Measurements from ENCODE around the gene ABR.

ABR gene

DNA sequence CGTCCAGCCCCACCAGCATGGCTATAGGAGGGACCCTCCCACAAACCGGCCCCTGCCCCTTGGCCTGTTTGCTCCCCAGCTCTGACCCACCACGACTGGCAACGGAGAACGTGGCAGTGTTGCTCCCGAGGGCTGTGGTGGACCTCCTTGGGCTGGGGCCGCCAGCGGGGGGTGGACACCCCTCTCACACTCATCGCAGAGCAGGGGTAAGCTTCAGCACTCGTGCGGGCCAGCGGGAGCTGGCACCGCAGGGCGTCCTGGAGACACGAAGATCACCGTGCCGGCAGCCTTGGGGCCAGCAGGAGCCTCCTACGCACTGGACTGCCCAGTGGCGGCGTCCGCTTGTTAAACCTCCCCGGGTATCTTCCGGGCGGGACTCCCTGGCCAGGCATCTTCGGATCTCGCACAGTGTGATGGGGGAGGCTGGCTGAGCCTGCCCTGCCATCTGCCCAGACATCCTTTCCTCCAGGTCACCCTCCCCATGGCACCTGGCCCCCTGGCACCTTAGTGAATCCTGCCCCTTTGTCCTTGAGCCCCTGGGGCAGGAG, 53.5 kb downstream of the ABR start:
- peaks cover 15% of the 10 kb centered on the region for H3K79me1 ChIP-seq (replicated peaks; ENCODE audit: low read length, poor library complexity, severe bottlenecking)

DNA sequence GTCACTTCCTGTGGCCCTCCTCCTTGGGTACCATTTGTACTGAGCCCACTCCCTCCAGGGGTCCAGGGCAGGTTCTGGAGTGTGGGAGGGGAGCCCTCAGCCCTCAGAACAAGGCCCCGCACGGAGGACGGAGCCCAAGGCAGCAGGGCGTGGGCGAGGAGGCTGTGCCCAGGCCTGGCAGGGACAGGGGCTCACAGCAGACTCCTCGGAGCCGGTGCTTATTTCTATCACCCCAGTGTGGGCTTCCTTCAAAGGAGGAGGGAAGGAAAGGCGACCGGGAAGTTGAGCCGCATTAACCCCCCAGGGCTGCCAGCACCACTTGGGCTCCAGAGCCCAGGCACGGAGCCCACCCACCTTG, 54.0 kb downstream of the ABR start:
- H3K4me1 ChIP-seq (ENCODE audit: control insufficient read depth, insufficient read depth, low read depth, low read length): peaks cover 42% of the 10 kb centered on the region

More for the DNA sequence above, 53.5 kb downstream of the ABR start:
- 92% methylated on average over 26 of the region's 26 CpGs for WGBS
- DNase-seq: no peak
- Histone ChIP-seq H2BK5ac (ENCODE audit: low read depth, low read length, poor library complexity, severe bottlenecking) (no peak overlapping the region), H3K14ac (ENCODE audit: low read length in 2 of 2) (no peak overlapping the region), H3K18ac (ENCODE audit: low read depth in 1 of 2, low read length in 2 of 2) (no peak overlapping the region), H2BK15ac (ENCODE audit: low read depth, poor library complexity, severe bottlenecking) (no peak overlapping the region), H3K4me3 (ENCODE audit: insufficient read depth in 1 of 2, low read depth in 1 of 2, low read length in 2 of 2) (no peak overlapping the region), H3K27ac (ENCODE audit: low read length, poor library complexity, severe bottlenecking) (no peak overlapping the region), H3K4me2 (ENCODE audit: low read length, poor library complexity, severe bottlenecking) (no peak overlapping the region), H2BK12ac (ENCODE audit: low read length in 2 of 2) (no peak overlapping the region), H3K36me3 (ENCODE audit: control insufficient read depth in 1 of 2, insufficient read depth in 2 of 2, low read depth in 1 of 2, low read length in 2 of 2) (peaks cover 19 to 37% of the 10 kb centered on the region in 2 experiments), H3K4ac (ENCODE audit: low read depth in 1 of 2, low read length in 2 of 2) (no peak overlapping the region), H3K23ac (ENCODE audit: low read length in 2 of 2) (no peak overlapping the region), H2AFZ (ENCODE audit: low read depth, low read length) (no peak overlapping the region), H3K9me3 (ENCODE audit: control insufficient read depth, low read length) (no peaks in the 10 kb centered on the region), H4K8ac (ENCODE audit: low read length) (no peak overlapping the region), H4K91ac (ENCODE audit: low read length) (no peak overlapping the region), H2BK120ac (ENCODE audit: low read depth, low read length) (no peak overlapping the region), H2AK5ac (ENCODE audit: low read length, severe bottlenecking) (no peak overlapping the region), H3K9ac (ENCODE audit: low read length) (no peak overlapping the region), H3K4me1 (ENCODE audit: control insufficient read depth, insufficient read depth, low read depth, low read length) (peaks cover 37% of the 10 kb centered on the region), H3K27me3 (ENCODE audit: control insufficient read depth in 1 of 2, insufficient read depth in 1 of 2, low read length in 2 of 2) (no peaks in the 10 kb centered on the region)

DNA sequence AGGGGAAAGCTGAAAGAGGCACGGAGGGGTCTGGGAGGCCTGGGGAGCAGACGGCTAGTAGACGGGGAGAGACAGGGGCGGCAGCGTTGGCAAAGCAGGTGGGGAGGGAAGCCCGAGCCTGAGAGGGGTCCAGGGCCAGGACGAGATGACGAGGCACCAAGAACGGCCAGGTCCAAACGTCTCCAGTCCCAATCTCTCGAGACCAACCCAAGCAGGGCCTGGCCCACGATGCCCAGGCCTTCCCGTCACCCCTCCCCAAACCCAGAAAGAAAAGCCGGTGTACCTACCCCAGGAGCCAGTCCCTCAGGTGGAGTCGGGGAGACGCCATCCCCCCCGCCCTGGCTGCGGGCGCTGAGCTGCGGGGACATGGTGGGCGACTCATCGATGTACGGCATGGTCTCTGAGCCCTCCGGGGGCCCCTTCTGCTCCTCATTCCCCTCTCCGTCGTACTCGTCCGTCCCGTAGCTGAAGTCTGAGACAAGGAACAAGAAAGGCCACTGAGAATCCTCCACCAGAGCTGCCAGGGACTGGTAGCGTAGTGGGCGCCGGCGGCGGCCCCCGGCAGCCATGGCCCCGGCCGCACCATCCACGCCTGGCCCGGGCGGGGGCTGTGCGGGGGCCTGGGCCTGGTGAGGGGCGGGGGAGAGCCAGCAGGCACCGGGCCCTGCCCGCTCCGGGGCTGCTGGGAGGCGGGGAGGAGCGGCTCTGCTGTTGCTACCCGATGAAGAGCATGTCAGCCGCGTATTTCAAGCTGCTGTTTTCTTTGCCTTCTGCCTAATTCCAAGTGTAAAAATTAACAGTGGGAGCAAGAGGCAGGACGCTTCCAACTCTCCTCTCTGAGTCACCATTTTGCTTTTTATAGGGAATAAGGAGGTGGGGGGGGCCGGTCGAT, 54.6 kb downstream of the ABR start:
- no peak overlapping the region for H3K14ac ChIP-seq (ENCODE audit: low read length in 2 of 2)
- H2BK12ac ChIP-seq (ENCODE audit: low read length in 2 of 2): no peak overlapping the region
- no peak overlapping the region for H4K91ac ChIP-seq (ENCODE audit: low read length)
- H2BK15ac ChIP-seq (ENCODE audit: low read depth, poor library complexity, severe bottlenecking): no peak overlapping the region
- peaks cover 30 to 48% of the 10 kb centered on the region in 2 experiments for H3K36me3 ChIP-seq (ENCODE audit: control insufficient read depth in 1 of 2, insufficient read depth in 2 of 2, low read depth in 1 of 2, low read length in 2 of 2)
- H3K18ac ChIP-seq (ENCODE audit: low read depth in 1 of 2, low read length in 2 of 2): no peak overlapping the region
- H3K9me3 ChIP-seq (ENCODE audit: control insufficient read depth, low read length): no peaks in the 10 kb centered on the region
- no peak overlapping the region for H3K27ac ChIP-seq (ENCODE audit: low read length, poor library complexity, severe bottlenecking)
- WGBS: 94% methylated on average over 45 of the region's 53 CpGs
- H4K8ac ChIP-seq (ENCODE audit: low read length): no peak overlapping the region
- H3K4me2 ChIP-seq (ENCODE audit: low read length, poor library complexity, severe bottlenecking): no peak overlapping the region
- H2AFZ ChIP-seq (ENCODE audit: low read depth, low read length): no peak overlapping the region
- no peak overlapping the region for H3K9ac ChIP-seq (ENCODE audit: low read length)
- H3K4me3 ChIP-seq (ENCODE audit: insufficient read depth in 1 of 2, low read depth in 1 of 2, low read length in 2 of 2): no peak overlapping the region
- H3K4ac ChIP-seq (ENCODE audit: low read depth in 1 of 2, low read length in 2 of 2): no peak overlapping the region
- no peaks in the 10 kb centered on the region for H3K27me3 ChIP-seq (ENCODE audit: control insufficient read depth in 1 of 2, insufficient read depth in 1 of 2, low read length in 2 of 2)
- H3K79me1 ChIP-seq (replicated peaks; ENCODE audit: low read length, poor library complexity, severe bottlenecking): peaks cover 21% of the 10 kb centered on the region
- peaks cover 42% of the 10 kb centered on the region for H3K4me1 ChIP-seq (ENCODE audit: control insufficient read depth, insufficient read depth, low read depth, low read length)
- peak overlapping the region; percentile 10 for H2AK5ac ChIP-seq (ENCODE audit: low read length, severe bottlenecking)
- no peak overlapping the region for H2BK5ac ChIP-seq (ENCODE audit: low read depth, low read length, poor library complexity, severe bottlenecking)
- DNase-seq: no peak
- H3K23ac ChIP-seq (ENCODE audit: low read length in 2 of 2): no peak overlapping the region
- no peak overlapping the region for H2BK120ac ChIP-seq (ENCODE audit: low read depth, low read length)

More for the DNA sequence above, 54.0 kb downstream of the ABR start:
- no peak overlapping the region for H3K27ac ChIP-seq (ENCODE audit: low read length, poor library complexity, severe bottlenecking)
- no peaks in the 10 kb centered on the region for H3K9me3 ChIP-seq (ENCODE audit: control insufficient read depth, low read length)
- H3K18ac ChIP-seq (ENCODE audit: low read depth in 1 of 2, low read length in 2 of 2): no peak overlapping the region
- no peaks in the 10 kb centered on the region for H3K27me3 ChIP-seq (ENCODE audit: control insufficient read depth in 1 of 2, insufficient read depth in 1 of 2, low read length in 2 of 2)
- H3K14ac ChIP-seq (ENCODE audit: low read length in 2 of 2): peak overlapping the region in 1 of 2 experiments; percentile 23
- no peak overlapping the region for H3K23ac ChIP-seq (ENCODE audit: low read length in 2 of 2)
- H4K91ac ChIP-seq (ENCODE audit: low read length): no peak overlapping the region
- H3K9ac ChIP-seq (ENCODE audit: low read length): no peak overlapping the region
- 87% methylated on average over 11 of the region's 11 CpGs for WGBS
- H2BK12ac ChIP-seq (ENCODE audit: low read length in 2 of 2): peak overlapping the region in 1 of 2 experiments; percentile 43
- no peak overlapping the region for H3K4ac ChIP-seq (ENCODE audit: low read depth in 1 of 2, low read length in 2 of 2)
- H2AK5ac ChIP-seq (ENCODE audit: low read length, severe bottlenecking): peak overlapping the region; percentile 34
- no peak overlapping the region for H4K8ac ChIP-seq (ENCODE audit: low read length)
- H3K79me1 ChIP-seq (replicated peaks; ENCODE audit: low read length, poor library complexity, severe bottlenecking): peaks cover 19% of the 10 kb centered on the region
- no peak overlapping the region for H3K4me2 ChIP-seq (ENCODE audit: low read length, poor library complexity, severe bottlenecking)
- H2BK5ac ChIP-seq (ENCODE audit: low read depth, low read length, poor library complexity, severe bottlenecking): no peak overlapping the region
- no peak overlapping the region for H2BK120ac ChIP-seq (ENCODE audit: low read depth, low read length)
- H2AFZ ChIP-seq (ENCODE audit: low read depth, low read length): no peak overlapping the region
- no peak overlapping the region for H3K4me3 ChIP-seq (ENCODE audit: insufficient read depth in 1 of 2, low read depth in 1 of 2, low read length in 2 of 2)
- no peak for DNase-seq
- peaks cover 24 to 43% of the 10 kb centered on the region in 2 experiments for H3K36me3 ChIP-seq (ENCODE audit: control insufficient read depth in 1 of 2, insufficient read depth in 2 of 2, low read depth in 1 of 2, low read length in 2 of 2)
- H2BK15ac ChIP-seq (ENCODE audit: low read depth, poor library complexity, severe bottlenecking): no peak overlapping the region

DNA sequence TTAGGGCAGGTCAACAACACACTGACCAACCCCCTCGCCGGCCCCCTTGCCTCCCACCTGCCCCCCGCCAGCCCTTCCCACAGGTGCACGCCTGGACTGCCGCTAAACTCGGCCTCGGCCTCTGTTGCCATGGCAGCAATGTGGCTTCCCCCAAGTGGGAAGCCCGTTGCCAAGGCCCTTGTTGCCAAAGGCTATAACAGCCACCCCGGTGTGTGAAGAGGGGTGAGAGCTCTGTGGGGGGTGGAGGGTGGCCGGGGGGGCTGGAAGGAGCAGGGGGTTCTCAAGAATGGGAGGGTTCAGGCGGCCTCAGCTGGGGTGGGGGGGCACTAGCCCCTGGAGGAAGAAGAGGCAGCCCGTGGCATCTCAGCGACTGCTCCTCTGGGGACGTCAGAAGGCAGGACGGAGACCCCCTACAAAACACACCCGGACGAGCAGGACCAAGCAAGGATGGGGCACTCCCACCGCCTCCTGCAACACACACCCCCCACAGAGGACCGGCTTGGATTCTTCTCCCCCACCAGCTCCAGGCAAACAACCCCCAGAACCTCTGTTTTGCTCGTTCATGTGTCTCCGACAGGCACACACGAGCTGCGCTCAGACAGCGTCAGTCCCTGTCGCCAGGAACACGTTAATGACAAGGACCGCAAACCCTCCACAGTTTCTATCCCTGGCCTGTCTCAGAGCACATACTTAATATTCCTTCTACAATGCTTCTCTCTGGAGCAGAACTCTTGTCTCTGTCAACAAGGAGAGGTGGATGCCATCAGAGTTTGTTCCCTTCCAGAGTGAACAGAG, 55.7 kb downstream of the ABR start:
- H3K4me1 ChIP-seq (ENCODE audit: control insufficient read depth, insufficient read depth, low read depth, low read length): peaks cover 42% of the 10 kb centered on the region

More for the DNA sequence above, 55.7 kb downstream of the ABR start:
- no peak overlapping the region for H3K4me2 ChIP-seq (ENCODE audit: low read length, poor library complexity, severe bottlenecking)
- no peak overlapping the region for H2BK12ac ChIP-seq (ENCODE audit: low read length in 2 of 2)
- no peak overlapping the region for H4K91ac ChIP-seq (ENCODE audit: low read length)
- H3K9me3 ChIP-seq (ENCODE audit: control insufficient read depth, low read length): no peaks in the 10 kb centered on the region
- 88% methylated on average over 24 of the region's 27 CpGs for WGBS
- no peak overlapping the region for H2BK120ac ChIP-seq (ENCODE audit: low read depth, low read length)
- no peak overlapping the region for H3K9ac ChIP-seq (ENCODE audit: low read length)
- no peaks in the 10 kb centered on the region for H3K27me3 ChIP-seq (ENCODE audit: control insufficient read depth in 1 of 2, insufficient read depth in 1 of 2, low read length in 2 of 2)
- H2AK5ac ChIP-seq (ENCODE audit: low read length, severe bottlenecking): no peak overlapping the region
- peaks cover 26% of the 10 kb centered on the region for H3K79me1 ChIP-seq (replicated peaks; ENCODE audit: low read length, poor library complexity, severe bottlenecking)
- no peak overlapping the region for H3K14ac ChIP-seq (ENCODE audit: low read length in 2 of 2)
- no peak overlapping the region for H3K23ac ChIP-seq (ENCODE audit: low read length in 2 of 2)
- H2BK5ac ChIP-seq (ENCODE audit: low read depth, low read length, poor library complexity, severe bottlenecking): no peak overlapping the region
- H4K8ac ChIP-seq (ENCODE audit: low read length): no peak overlapping the region
- no peak overlapping the region for H3K4ac ChIP-seq (ENCODE audit: low read depth in 1 of 2, low read length in 2 of 2)
- no peak overlapping the region for H3K4me3 ChIP-seq (ENCODE audit: insufficient read depth in 1 of 2, low read depth in 1 of 2, low read length in 2 of 2)
- DNase-seq: no peak
- H2BK15ac ChIP-seq (ENCODE audit: low read depth, poor library complexity, severe bottlenecking): no peak overlapping the region
- no peak overlapping the region for H3K18ac ChIP-seq (ENCODE audit: low read depth in 1 of 2, low read length in 2 of 2)
- no peak overlapping the region for H2AFZ ChIP-seq (ENCODE audit: low read depth, low read length)
- no peak overlapping the region for H3K27ac ChIP-seq (ENCODE audit: low read length, poor library complexity, severe bottlenecking)
- peaks cover 30 to 53% of the 10 kb centered on the region in 2 experiments for H3K36me3 ChIP-seq (ENCODE audit: control insufficient read depth in 1 of 2, insufficient read depth in 2 of 2, low read depth in 1 of 2, low read length in 2 of 2)
